H9 (cell line): ENCODE data around the gene TSPAN9. TPM values are rescaled to one million over a fixed set of nuclear protein-coding genes. Genes with fewer than 3 reads are reported as not detected.

ENCODE experiments used
- DNase-seq: peaks from one replicate; pipeline ENCODE4 v3.0.0-alpha.2; 2017
- H2AFZ ChIP-seq: one replicate; pipeline ENCODE4 v1.6.1; 2013; ENCODE audit warnings: mild to moderate bottlenecking, low read length, control low read depth, moderate library complexity
- H2AK5ac ChIP-seq: 2 replicates; pipeline ENCODE4 v1.6.1; 2013; ENCODE audit warnings: low read length, control low read depth, mixed read lengths; ENCODE audit not compliant: insufficient read length
- H2BK120ac ChIP-seq: one replicate; pipeline ENCODE4 v1.6.1; 2013; ENCODE audit warnings: low read depth, mild to moderate bottlenecking, low read length, control low read depth, inconsistent platforms; ENCODE audit not compliant: poor library complexity, severe bottlenecking
- H2BK12ac ChIP-seq: 2 replicates; pipeline ENCODE4 v1.6.1; 2013; ENCODE audit warnings: low read length, control low read depth, mixed read lengths, low read depth; ENCODE audit not compliant: insufficient read length
- H2BK15ac ChIP-seq: 2 replicates; pipeline ENCODE4 v1.6.1; 2013; ENCODE audit warnings: low read depth, low read length, control low read depth
- H2BK20ac ChIP-seq: one replicate; pipeline ENCODE4 v1.6.1; 2013; ENCODE audit warnings: low read depth, mild to moderate bottlenecking, low read length, control low read depth, inconsistent platforms; ENCODE audit not compliant: poor library complexity, severe bottlenecking
- H2BK5ac ChIP-seq: 2 replicates; pipeline ENCODE4 v1.6.1; 2013; ENCODE audit warnings: low read length, control low read depth, mixed read lengths; ENCODE audit not compliant: insufficient read length
- H3K14ac ChIP-seq: 2 replicates; pipeline ENCODE4 v1.6.1; 2013; ENCODE audit warnings: low read length, control low read depth; ENCODE audit not compliant: insufficient read depth
- H3K18ac ChIP-seq: 2 replicates; pipeline ENCODE4 v1.6.1; 2013; ENCODE audit warnings: low read depth, mild to moderate bottlenecking, mixed read lengths, low read length, control low read depth; ENCODE audit not compliant: insufficient read length
- H3K23ac ChIP-seq: 2 replicates; pipeline ENCODE4 v1.6.1; 2013; ENCODE audit warnings: low read length, control low read depth, mixed read lengths, low read depth; ENCODE audit not compliant: insufficient read length
- H3K23me2 ChIP-seq: 2 replicates; pipeline ENCODE4 v1.6.1; 2013; ENCODE audit warnings: low read depth, mild to moderate bottlenecking, mixed read lengths, low read length, control low read depth; ENCODE audit not compliant: insufficient read length, poor library complexity, severe bottlenecking
- H3K27ac ChIP-seq: 2 replicates; pipeline ENCODE4 v1.5.1; 2013; ENCODE audit warnings: low read length, control low read depth, mixed read lengths, low read depth; ENCODE audit not compliant: insufficient read length
- H3K27me3 ChIP-seq: 2 replicates; pipeline ENCODE4 v1.6.1; 2013; ENCODE audit warnings: low read length, control low read depth, inconsistent platforms; ENCODE audit not compliant: insufficient read depth
- H3K4ac ChIP-seq: 2 replicates; pipeline ENCODE4 v1.6.1; 2013; ENCODE audit warnings: low read depth, mild to moderate bottlenecking, control low read depth, inconsistent platforms, low read length, moderate library complexity
- H3K4me1 ChIP-seq: 2 replicates; pipeline ENCODE4 v1.6.1; 2013; ENCODE audit warnings: low read length, control low read depth, inconsistent platforms; ENCODE audit not compliant: insufficient read depth
- H3K4me2 ChIP-seq: 2 replicates; pipeline ENCODE4 v1.6.1; 2013; ENCODE audit warnings: low read length, control low read depth, mixed read lengths; ENCODE audit not compliant: insufficient read length, insufficient read depth
- H3K56ac ChIP-seq: 2 replicates; pipeline ENCODE4 v1.6.1; 2013; ENCODE audit warnings: low read depth, mild to moderate bottlenecking, mixed read lengths, low read length, control low read depth; ENCODE audit not compliant: insufficient read length
- H3K79me1 ChIP-seq: 2 replicates; pipeline ENCODE4 v1.6.1; 2013; ENCODE audit warnings: low read depth, mild to moderate bottlenecking, moderate library complexity, low read length, control low read depth, inconsistent platforms; ENCODE audit not compliant: insufficient read depth, poor library complexity, severe bottlenecking
- H3K79me2 ChIP-seq: 2 replicates; pipeline ENCODE4 v1.6.1; 2013; ENCODE audit warnings: low read length, control low read depth, inconsistent platforms; ENCODE audit not compliant: insufficient read depth
- H3K9ac ChIP-seq: 2 replicates; pipeline ENCODE4 v1.6.1; 2013; ENCODE audit warnings: low read length, control low read depth, mixed read lengths; ENCODE audit not compliant: insufficient read length; ENCODE audit errors: extremely low read depth
- H3K9me3 ChIP-seq: one replicate; pipeline ENCODE4 v1.6.1; 2013; ENCODE audit warnings: low read depth, low read length, inconsistent platforms; ENCODE audit not compliant: control insufficient read depth
- H3T11ph ChIP-seq: one replicate; pipeline ENCODE4 v1.6.1; 2013; ENCODE audit warnings: mild to moderate bottlenecking, low read length, control low read depth, inconsistent platforms
- H4K20me1 ChIP-seq: one replicate; pipeline ENCODE4 v1.6.1; 2013; ENCODE audit not compliant: control insufficient read depth, insufficient read length, insufficient read depth
- H4K5ac ChIP-seq: 2 replicates; pipeline ENCODE4 v1.6.1; 2013; ENCODE audit warnings: low read depth, mild to moderate bottlenecking, mixed read lengths, low read length, control low read depth; ENCODE audit not compliant: insufficient read length
- H4K8ac ChIP-seq: replicated peaks from 2 replicates; pipeline ENCODE4 v1.6.1; 2013; ENCODE audit warnings: low read length, control low read depth, mixed read lengths, low read depth; ENCODE audit not compliant: insufficient read length
- H4K91ac ChIP-seq: 2 replicates; pipeline ENCODE4 v1.6.1; 2013; ENCODE audit warnings: low read depth, mild to moderate bottlenecking, moderate library complexity, mixed read lengths, low read length, control low read depth; ENCODE audit not compliant: insufficient read length
- H3K27ac Mint-ChIP-seq, 3 experiments: 2 replicates in 2 of 3; 3 replicates in 1 of 3; pipeline ENCODE4 v1.8.0; 2020 to 2021; ENCODE audit warnings: mixed read lengths in 3 of 3, mild to moderate bottlenecking in 1 of 3, moderate library complexity in 1 of 3
- H3K27me3 Mint-ChIP-seq: 2 replicates; pipeline ENCODE4 v1.8.0; 2021; ENCODE audit warnings: low read depth, mild to moderate bottlenecking, moderate library complexity, mixed read lengths
- H3K36me3 Mint-ChIP-seq, 3 experiments: 2 replicates in 2 of 3; 3 replicates in 1 of 3; pipeline ENCODE4 v1.8.0; 2020 to 2021; ENCODE audit warnings: low read depth in 3 of 3, mixed read lengths in 3 of 3; ENCODE audit not compliant: insufficient read depth in 1 of 3
- H3K4me1 Mint-ChIP-seq, 2 experiments: 2 replicates each; pipeline ENCODE4 v1.8.0; 2020; ENCODE audit warnings: mixed read lengths in 2 of 2
- H3K4me3 Mint-ChIP-seq, 2 experiments: 2 replicates in 1 of 2; 3 replicates in 1 of 2; pipeline ENCODE4 v1.8.0; 2020 to 2021; ENCODE audit warnings: mild to moderate bottlenecking in 2 of 2, mixed read lengths in 2 of 2, moderate library complexity in 1 of 2
- H3K9me3 Mint-ChIP-seq, 2 experiments: 2 replicates in 1 of 2; 3 replicates in 1 of 2; pipeline ENCODE4 v1.8.0; 2020; ENCODE audit warnings: mild to moderate bottlenecking in 2 of 2, mixed read lengths in 2 of 2, moderate library complexity in 1 of 2
- CTCF ChIP-seq: fragments of 200-600 bp; sonication (generic); conservative IDR thresholded peaks from 3 replicates; pipeline ENCODE4 v1.8.0; 2021; ENCODE audit warnings: antibody characterized with exemption, mild to moderate bottlenecking
- WGBS: extraction: QIAGEN DNeasy Blood & Tissue Kit; methylation state at CpG from one replicate; pipeline ENCODE4 v1.1.7; 2013; ENCODE audit warnings: missing lambda C conversion rate, low lambda C conversion rate, mixed read lengths; ENCODE audit not compliant: insufficient read length; ENCODE audit errors: extremely low coverage; 5-methylcytosine and 5-hydroxymethylcytosine counted together
- total RNA-seq: library from RNA; stranded (reverse); gene quantifications from 2 replicates; pipeline ENCODE4 v1.2.1, GENCODE V29; 2021

The TSPAN9 gene
- total RNA-seq, 1 experiment from 2014 or later: 19.0 TPM

- Histone ChIP-seq H3K18ac (no peak overlapping the region), H4K91ac (no peak overlapping the region), H3K23ac (no peak overlapping the region), H2BK20ac (no peak overlapping the region), H2BK12ac (no peak overlapping the region), H3K4me2 (no peak overlapping the region), H3K4ac (no peak overlapping the region), H3K79me1 (no peaks in the 10 kb centered on the region), H3K27ac (no peak overlapping the region), H3K79me2 (no peaks in the 10 kb centered on the region), H4K8ac (no peak overlapping the region), H2AK5ac (no peak overlapping the region), H3K9ac (no peak overlapping the region), H3K4me1 (no peaks in the 10 kb centered on the region), H2AFZ (no peak overlapping the region), H4K5ac (no peak overlapping the region), H3K14ac (no peak overlapping the region), H3K9me3 (no peaks in the 10 kb centered on the region), H2BK15ac (no peak overlapping the region), H3T11ph (no peak overlapping the region), H4K20me1 (no peaks in the 10 kb centered on the region), H2BK120ac (no peak overlapping the region), H3K27me3 (no peaks in the 10 kb centered on the region), H3K56ac (no peak overlapping the region), H2BK5ac (no peak overlapping the region), H3K23me2 (no peaks in the 10 kb centered on the region)
- H3K9me3 Mint-ChIP-seq: peaks cover 0 to 2% of the 10 kb centered on the region in 2 experiments; a peak in 2 of 5 replicates
- no peaks in the 10 kb centered on the region; the same call in none of the 2 replicates for H3K27me3 Mint-ChIP-seq
- H3K4me3 Mint-ChIP-seq: no peak overlapping the region
- peaks cover 2 to 13% (median 7%) of the 10 kb centered on the region in 3 experiments; a peak in 5 of 7 replicates for H3K36me3 Mint-ChIP-seq
- WGBS: no CpG with 5 or more reads among the region's 15 CpGs
- no peak overlapping the region for H3K27ac Mint-ChIP-seq
- no peak for TF ChIP-seq CTCF
- H3K4me1 Mint-ChIP-seq: peaks cover 9 to 10% of the 10 kb centered on the region in 2 experiments
- no peak for DNase-seq
Observed at GRCh38 chr12:3241621-3242020, 164.4 kb downstream of the TSPAN9 start.
